Stimulated activated memory B cell treated with anti-CD40 and anti-IgM and Interleukin-4, amounts not matched to agents 10 μg/mL and 1 μg/mL and 100 μg/mL, for 72 hours (primary cell): Measurements from ENCODE around the gene IFI35.
A peak's percentile ranks its signal among the peaks of the same experiment; 100 is the strongest.

Source experiments
- ATAC-seq: fragments of 150-1000 bp; cut with Tn5 transposase; 2 replicates; pipeline ENCODE4 v1.10.0; 2021
- H3K27ac Mint-ChIP-seq: one replicate; pipeline ENCODE4 v1.8.0; 2022; ENCODE audit warnings: mild to moderate bottlenecking, mixed read lengths
- H3K27me3 Mint-ChIP-seq: one replicate; pipeline ENCODE4 v1.8.0; 2022; ENCODE audit warnings: mixed read lengths
- H3K36me3 Mint-ChIP-seq: one replicate; pipeline ENCODE4 v1.8.0; 2022; ENCODE audit warnings: mixed read lengths
- H3K4me1 Mint-ChIP-seq: one replicate; pipeline ENCODE4 v1.8.0; 2022; ENCODE audit warnings: mixed read lengths
- H3K4me3 Mint-ChIP-seq: one replicate; pipeline ENCODE4 v1.8.0; 2022; ENCODE audit warnings: mild to moderate bottlenecking, moderate library complexity, mixed read lengths
- H3K9me3 Mint-ChIP-seq: one replicate; pipeline ENCODE4 v1.8.0; 2022; ENCODE audit warnings: mixed read lengths

Gene IFI35

DNA sequence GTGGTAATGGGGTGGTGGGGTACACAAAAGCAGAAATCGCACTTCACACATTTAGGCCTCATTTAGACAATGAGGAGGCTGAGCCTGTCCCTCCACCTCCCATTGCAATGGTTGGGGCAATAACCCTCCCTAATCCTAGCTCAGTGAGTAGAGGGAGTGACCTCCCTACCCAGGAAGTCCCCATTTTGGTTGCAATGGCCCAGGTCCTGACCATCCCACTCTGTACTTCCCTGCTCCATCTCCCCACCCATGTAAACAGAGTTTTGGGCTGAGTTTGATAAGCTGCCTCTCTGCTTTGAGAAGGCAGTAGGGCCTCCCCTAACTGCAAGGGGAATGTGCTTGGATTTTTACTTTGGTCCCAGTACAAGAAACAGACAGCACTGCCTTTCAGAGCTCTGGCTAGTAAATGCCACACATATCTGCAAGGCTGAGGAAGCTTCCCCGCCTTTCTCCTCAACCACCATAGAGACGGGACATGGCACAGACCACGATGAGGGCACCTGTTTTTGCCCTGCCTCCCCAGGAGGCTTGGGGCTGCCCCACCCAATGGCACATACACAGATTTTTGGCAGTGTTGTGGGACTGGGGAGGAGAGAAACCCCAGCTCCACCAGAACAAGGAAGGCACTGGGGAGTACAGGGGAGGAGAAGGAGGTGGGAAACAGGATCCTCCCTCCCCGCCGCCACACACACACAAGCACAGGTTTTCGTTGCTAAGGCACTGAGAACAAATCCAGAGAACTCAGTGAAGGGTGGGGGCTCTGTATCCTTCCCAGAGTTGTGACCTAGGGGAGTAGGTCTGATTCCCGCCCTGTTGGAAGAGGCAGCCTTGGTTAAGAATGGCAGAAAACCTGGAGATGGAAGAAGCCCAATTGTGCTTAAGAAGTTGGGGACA, 8.3 kb downstream of the IFI35 start:
- H3K4me3 Mint-ChIP-seq, result no peak overlapping the region
- no peaks in the 10 kb centered on the region for H3K27me3 Mint-ChIP-seq
- H3K27ac Mint-ChIP-seq, result peak overlapping the region; percentile 44
- ATAC-seq, result no peak
- H3K9me3 Mint-ChIP-seq, result no peaks in the 10 kb centered on the region
- peaks cover 30% of the 10 kb centered on the region for H3K36me3 Mint-ChIP-seq
- peaks cover 16% of the 10 kb centered on the region for H3K4me1 Mint-ChIP-seq

- no peak overlapping the region for H3K4me3 Mint-ChIP-seq
- peaks cover 11% of the 10 kb centered on the region for H3K4me1 Mint-ChIP-seq
- H3K36me3 Mint-ChIP-seq, result peaks cover 30% of the 10 kb centered on the region
- H3K9me3 Mint-ChIP-seq, result no peaks in the 10 kb centered on the region
- no peak for ATAC-seq
- peak overlapping the region; percentile 44 for H3K27ac Mint-ChIP-seq
- H3K27me3 Mint-ChIP-seq, result no peaks in the 10 kb centered on the region
These were observed 9.0 kb downstream of the IFI35 start for GRCh38 chr17:43015579-43015978.

GRCh38 chr17:43016216-43016615, 9.6 kb downstream of the IFI35 start:
- Mint-ChIP-seq H3K9me3 (no peaks in the 10 kb centered on the region), H3K36me3 (peaks cover 30% of the 10 kb centered on the region), H3K27me3 (no peaks in the 10 kb centered on the region), H3K4me3 (no peak overlapping the region), H3K27ac (no peak overlapping the region), H3K4me1 (peaks cover 13% of the 10 kb centered on the region)
- ATAC-seq, result no peak

DNA sequence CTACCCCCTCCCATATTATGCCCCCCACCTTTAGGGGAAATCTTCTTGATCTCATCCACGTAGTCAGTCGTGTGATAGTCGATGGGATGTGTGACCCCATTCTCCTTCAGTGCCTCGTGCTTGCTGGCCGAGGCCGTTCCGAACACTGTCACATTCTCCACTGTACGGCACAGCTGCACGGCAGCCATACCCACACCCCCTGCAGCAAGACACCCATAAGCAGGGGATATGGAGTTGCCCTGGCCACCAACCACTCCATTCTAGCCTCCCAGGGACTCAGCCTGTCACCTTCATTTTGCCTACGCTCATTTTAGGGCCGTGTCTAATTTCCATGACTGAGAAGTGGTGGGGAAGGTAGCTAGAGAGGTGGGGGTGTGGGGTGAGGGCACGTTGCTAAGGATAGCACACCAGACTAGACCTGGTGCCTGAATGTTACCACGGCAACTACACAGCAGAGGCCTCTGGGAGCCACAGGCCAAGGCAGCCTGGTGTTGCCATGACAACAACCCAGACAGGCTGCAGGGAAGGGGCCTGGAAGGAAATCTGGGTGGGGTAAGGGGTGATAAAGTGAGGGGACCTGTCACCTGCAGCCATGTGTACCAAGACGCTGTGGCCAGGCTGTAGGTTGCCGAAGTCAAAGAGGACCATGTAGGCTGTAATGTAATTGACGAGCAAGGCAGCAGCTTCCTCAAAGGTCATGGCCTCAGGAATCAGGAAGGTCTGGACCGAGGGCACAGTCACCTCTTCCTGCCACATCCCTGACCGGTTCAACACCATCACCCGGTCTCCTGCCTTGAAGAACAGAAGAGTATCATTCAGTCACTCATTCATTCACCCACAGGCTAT, 11.6 kb downstream of the IFI35 start:
- no peak overlapping the region for H3K27ac Mint-ChIP-seq
- no peak overlapping the region for H3K4me3 Mint-ChIP-seq
- peaks cover 24% of the 10 kb centered on the region for H3K36me3 Mint-ChIP-seq
- H3K9me3 Mint-ChIP-seq, result no peaks in the 10 kb centered on the region
- ATAC-seq, result no peak
- no peaks in the 10 kb centered on the region for H3K27me3 Mint-ChIP-seq
- peaks cover 15% of the 10 kb centered on the region for H3K4me1 Mint-ChIP-seq

DNA sequence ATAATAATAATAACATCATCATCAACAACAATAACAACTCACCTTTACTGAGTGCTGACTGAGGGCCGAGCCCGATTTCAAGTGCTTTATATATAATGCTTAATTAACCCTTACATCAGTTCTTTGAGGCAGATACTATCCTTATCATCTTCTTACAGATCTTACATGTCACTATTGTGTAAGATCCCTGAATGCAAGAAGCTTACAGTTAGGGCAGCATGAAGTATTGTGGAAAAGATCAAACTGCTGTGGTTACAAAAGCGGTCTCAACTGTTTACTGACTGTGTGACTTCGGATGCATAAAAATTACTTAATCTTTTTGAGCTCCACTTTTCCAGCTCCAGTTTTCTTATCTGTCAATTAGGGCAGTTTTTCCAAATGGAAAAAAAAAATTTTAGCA, 12.3 kb downstream of the IFI35 start:
- Mint-ChIP-seq H3K27ac (peak overlapping the region; percentile 18), H3K4me1 (peaks cover 15% of the 10 kb centered on the region), H3K27me3 (no peaks in the 10 kb centered on the region), H3K36me3 (peaks cover 17% of the 10 kb centered on the region), H3K4me3 (no peak overlapping the region), H3K9me3 (no peaks in the 10 kb centered on the region)
- no peak for ATAC-seq

- Mint-ChIP-seq H3K27ac (peak overlapping the region; percentile 18), H3K9me3 (no peaks in the 10 kb centered on the region), H3K27me3 (no peaks in the 10 kb centered on the region), H3K36me3 (peaks cover 12% of the 10 kb centered on the region), H3K4me1 (peaks cover 19% of the 10 kb centered on the region), H3K4me3 (no peak overlapping the region)
- no peak for ATAC-seq
These were observed 12.8 kb downstream of the IFI35 start for GRCh38 chr17:43019418-43019817.

GRCh38 chr17:43020030-43020621, 13.5 kb downstream of the IFI35 start:
- peaks cover 26% of the 10 kb centered on the region for H3K4me1 Mint-ChIP-seq
- H3K27ac Mint-ChIP-seq, result peak overlapping the region; percentile 18
- no peak for ATAC-seq
- peaks cover 5% of the 10 kb centered on the region for H3K36me3 Mint-ChIP-seq
- no peaks in the 10 kb centered on the region for H3K9me3 Mint-ChIP-seq
- H3K4me3 Mint-ChIP-seq, result peak overlapping the region; percentile 89
- H3K27me3 Mint-ChIP-seq, result no peaks in the 10 kb centered on the region

- Mint-ChIP-seq H3K9me3 (no peaks in the 10 kb centered on the region), H3K4me3 (peak overlapping the region; percentile 89), H3K4me1 (peaks cover 30% of the 10 kb centered on the region), H3K27ac (peak overlapping the region; percentile 74), H3K27me3 (no peaks in the 10 kb centered on the region), H3K36me3 (no peaks in the 10 kb centered on the region)
- ATAC-seq, result no peak
These were observed 14.5 kb downstream of the IFI35 start for GRCh38 chr17:43020789-43021740.

GRCh38 chr17:43021741-43022512, 15.3 kb downstream of the IFI35 start, which contains the start of gene VAT1:
TSS of gene VAT1 (minus strand) at chr17:43022385. CDS start at chr17:43022322, 63 bp downstream.
- no peaks in the 10 kb centered on the region for H3K27me3 Mint-ChIP-seq
- peak within 1 kb of the TSS; percentile 74 for H3K27ac Mint-ChIP-seq
- no peaks in the 10 kb centered on the region for H3K9me3 Mint-ChIP-seq
- H3K4me1 Mint-ChIP-seq, result peaks cover 30% of the 10 kb centered on the region
- H3K4me3 Mint-ChIP-seq, result peak within 1 kb of the TSS; percentile 89
- peak; percentile 71 for ATAC-seq
- H3K36me3 Mint-ChIP-seq, result no peaks in the 10 kb centered on the region

DNA sequence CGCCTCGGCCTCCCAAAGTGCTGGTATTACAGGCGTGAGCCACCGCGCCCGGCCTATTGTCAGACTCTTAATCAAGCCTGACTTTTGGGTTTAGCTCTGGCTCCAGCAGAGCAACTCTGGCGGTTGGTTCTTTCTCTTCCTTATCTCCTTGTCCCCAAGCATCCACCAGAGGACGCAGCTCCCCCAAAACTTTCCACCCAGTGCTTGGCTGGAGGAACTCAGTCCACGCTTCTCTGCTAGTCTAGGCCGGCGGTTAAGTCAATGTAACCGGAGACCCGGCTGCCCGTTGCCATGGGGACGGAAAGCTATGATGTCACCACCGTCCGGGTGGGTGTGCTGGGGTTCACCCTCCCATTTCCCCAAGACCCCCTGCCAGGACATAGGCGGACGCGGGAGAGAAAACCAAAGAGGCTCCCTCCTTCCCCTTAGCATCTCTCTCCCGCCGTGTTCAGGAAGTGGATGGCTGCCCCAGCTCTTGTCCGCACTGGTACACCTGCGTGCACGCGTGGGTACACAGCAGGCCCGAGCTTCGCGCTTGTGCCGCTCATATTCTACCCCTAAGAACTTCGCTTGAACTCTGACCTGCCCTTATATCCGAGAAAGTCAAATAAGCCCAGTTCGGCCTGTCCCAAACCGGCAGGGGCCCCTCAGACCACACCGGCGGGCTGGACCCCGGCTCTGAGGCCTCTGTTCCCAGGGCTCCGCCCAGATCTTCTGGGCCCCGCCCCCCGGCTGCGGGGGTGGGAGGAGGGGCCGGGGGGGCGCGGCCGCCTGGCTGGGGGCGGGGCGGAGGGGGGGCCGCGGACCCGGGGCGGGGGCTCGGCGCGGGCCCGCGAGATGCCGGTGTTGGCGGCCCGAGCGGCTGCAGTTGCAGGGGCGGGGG, 18.1 kb downstream of the IFI35 start, which contains the start of gene RND2:
Gene RND2, plus strand, starts transcription at position 825 of the 883 bp plus-strand sequence. CDS start 117 bp downstream, outside the sequence.
- Mint-ChIP-seq H3K27ac (peak within 1 kb of the TSS; percentile 71), H3K27me3 (no peaks in the 10 kb centered on the region), H3K4me3 (peak within 1 kb of the TSS; percentile 71), H3K36me3 (no peaks in the 10 kb centered on the region), H3K9me3 (no peaks in the 10 kb centered on the region), H3K4me1 (peaks cover 26% of the 10 kb centered on the region)
- ATAC-seq, result peak; percentile 77

- ATAC-seq, result no peak
- Mint-ChIP-seq H3K27me3 (no peaks in the 10 kb centered on the region), H3K4me1 (peaks cover 22% of the 10 kb centered on the region), H3K9me3 (no peaks in the 10 kb centered on the region), H3K27ac (peak overlapping the region; percentile 71), H3K36me3 (no peaks in the 10 kb centered on the region), H3K4me3 (peak overlapping the region; percentile 64)
These were observed 18.7 kb downstream of the IFI35 start for GRCh38 chr17:43025290-43025657.

DNA sequence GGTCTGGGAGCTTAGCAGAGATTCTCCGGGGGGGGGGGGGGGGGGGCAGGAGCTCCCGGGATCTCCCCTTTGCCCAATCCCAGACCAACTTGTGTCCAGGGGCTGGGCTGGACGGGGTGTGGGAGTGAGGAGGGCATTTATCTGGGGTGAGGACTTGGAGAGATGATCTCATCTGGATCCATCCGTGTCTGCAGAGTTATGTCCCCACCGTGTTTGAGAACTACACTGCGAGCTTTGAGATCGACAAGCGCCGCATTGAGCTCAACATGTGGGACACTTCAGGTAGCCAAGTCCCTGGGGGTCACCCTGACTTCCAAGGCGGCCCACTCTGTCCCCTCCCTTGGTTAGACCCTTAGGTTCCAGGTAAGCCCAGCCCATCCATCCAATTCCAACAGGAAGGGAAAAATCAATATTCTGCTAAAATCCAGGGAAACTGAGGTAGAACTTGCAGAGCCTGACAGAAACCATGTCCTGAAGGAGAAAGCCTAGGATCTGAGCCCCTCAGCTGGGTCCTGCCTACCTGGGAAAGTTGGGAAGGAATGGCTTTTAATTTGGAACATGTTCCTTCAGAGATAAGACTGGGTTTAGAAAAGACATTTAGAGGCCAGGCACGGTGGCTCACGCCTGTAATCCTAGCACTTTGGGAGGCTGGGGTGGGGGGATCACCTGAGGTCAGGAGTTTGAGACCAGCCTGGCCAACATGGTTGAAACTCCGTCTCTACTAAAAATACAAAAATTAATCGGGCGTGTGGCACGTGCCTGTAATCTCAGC, 19.4 kb downstream of the IFI35 start:
- no peaks in the 10 kb centered on the region for H3K9me3 Mint-ChIP-seq

More for the DNA sequence above, 19.4 kb downstream of the IFI35 start:
- no peaks in the 10 kb centered on the region for H3K27me3 Mint-ChIP-seq
- peak overlapping the region; percentile 71 for H3K27ac Mint-ChIP-seq
- no peak for ATAC-seq
- H3K4me1 Mint-ChIP-seq, result peaks cover 19% of the 10 kb centered on the region
- H3K4me3 Mint-ChIP-seq, result peak overlapping the region; percentile 64
- no peaks in the 10 kb centered on the region for H3K36me3 Mint-ChIP-seq
